HEK293T (cell line): ENCODE data around the gene RALGPS2.

Experiments used
- CTCF ChIA-PET: fragments of 350-600 bp; formaldehyde crosslinking; extraction: SDS; loops from one replicate; lab custom pipeline; 2021; ENCODE audit warnings: antibody characterized with exemption, inconsistent platforms; lab: Yijun Ruan, JAX
- POLR2A ChIA-PET: fragments of 350-600 bp; formaldehyde crosslinking; extraction: SDS; loops from one replicate; lab custom pipeline; 2020; ENCODE audit warnings: antibody characterized with exemption, inconsistent platforms; lab: Yijun Ruan, JAX
- DNase-seq: peaks from one replicate; pipeline ENCODE4 v3.0.0; 2012; ENCODE audit warnings: mixed read lengths; ENCODE audit errors: extremely low spot score
- ARNT ChIP-seq: fragments of 450-650 bp; IDR thresholded peaks from 2 replicates; pipeline ENCODE4 v1.6.1; 2017; ENCODE audit warnings: mild to moderate bottlenecking
- BHLHE40 ChIP-seq: fragments of 450-650 bp; IDR thresholded peaks from 2 replicates; pipeline ENCODE4 v1.6.1; 2016; ENCODE audit warnings: mild to moderate bottlenecking, moderate library complexity, borderline replicate concordance
- CTBP1 ChIP-seq: fragments of 450-650 bp; IDR thresholded peaks from 2 replicates; pipeline ENCODE4 v1.6.1; 2016; ENCODE audit warnings: borderline replicate concordance
- ELF4 ChIP-seq: fragments of 450-650 bp; IDR thresholded peaks from 2 replicates; pipeline ENCODE4 v1.6.1; 2017; ENCODE audit warnings: antibody characterized with exemption
- FOXA1 ChIP-seq: fragments of 450-650 bp; IDR thresholded peaks from 2 replicates; pipeline ENCODE4 v1.6.1; 2016; ENCODE audit warnings: mild to moderate bottlenecking
- FOXK2 ChIP-seq: fragments of 450-650 bp; IDR thresholded peaks from 2 replicates; pipeline ENCODE4 v1.6.1; 2016; ENCODE audit warnings: mild to moderate bottlenecking
- FOXM1 ChIP-seq: fragments of 450-650 bp; IDR thresholded peaks from 2 replicates; pipeline ENCODE4 v1.6.1; 2017; ENCODE audit warnings: mild to moderate bottlenecking, borderline replicate concordance
- HDGF ChIP-seq: fragments of 450-650 bp; IDR thresholded peaks from 2 replicates; pipeline ENCODE4 v1.6.1; 2017; ENCODE audit warnings: antibody characterized with exemption, borderline replicate concordance
- L3MBTL2 ChIP-seq: fragments of 450-650 bp; conservative IDR thresholded peaks from 2 replicates; pipeline ENCODE4 v1.6.1; 2016; ENCODE audit warnings: mild to moderate bottlenecking
- LEF1 ChIP-seq: fragments of 450-650 bp; IDR thresholded peaks from 2 replicates; pipeline ENCODE4 v1.6.1; 2017; ENCODE audit warnings: mild to moderate bottlenecking, borderline replicate concordance
- NFRKB ChIP-seq: fragments of 450-650 bp; IDR thresholded peaks from 2 replicates; pipeline ENCODE4 v1.6.1; 2016; ENCODE audit warnings: mild to moderate bottlenecking, moderate library complexity
- SP1 ChIP-seq: fragments of 450-650 bp; IDR thresholded peaks from 2 replicates; pipeline ENCODE4 v1.6.1; 2017
- SUZ12 ChIP-seq: fragments of 450-650 bp; IDR thresholded peaks from 2 replicates; pipeline ENCODE4 v1.6.1; 2016; ENCODE audit warnings: mild to moderate bottlenecking
- TARDBP ChIP-seq: fragments of 450-650 bp; IDR thresholded peaks from 2 replicates; pipeline ENCODE4 v1.6.1; 2016
- ZNF384 ChIP-seq: fragments of 450-650 bp; IDR thresholded peaks from 2 replicates; pipeline ENCODE4 v1.6.1; 2016
- TF ChIP-seq, protein P1 (sequence below): fragments of 450-650 bp; IDR thresholded peaks from 2 replicates; pipeline ENCODE4 v1.6.1; 2016

Gene RALGPS2

DNA sequence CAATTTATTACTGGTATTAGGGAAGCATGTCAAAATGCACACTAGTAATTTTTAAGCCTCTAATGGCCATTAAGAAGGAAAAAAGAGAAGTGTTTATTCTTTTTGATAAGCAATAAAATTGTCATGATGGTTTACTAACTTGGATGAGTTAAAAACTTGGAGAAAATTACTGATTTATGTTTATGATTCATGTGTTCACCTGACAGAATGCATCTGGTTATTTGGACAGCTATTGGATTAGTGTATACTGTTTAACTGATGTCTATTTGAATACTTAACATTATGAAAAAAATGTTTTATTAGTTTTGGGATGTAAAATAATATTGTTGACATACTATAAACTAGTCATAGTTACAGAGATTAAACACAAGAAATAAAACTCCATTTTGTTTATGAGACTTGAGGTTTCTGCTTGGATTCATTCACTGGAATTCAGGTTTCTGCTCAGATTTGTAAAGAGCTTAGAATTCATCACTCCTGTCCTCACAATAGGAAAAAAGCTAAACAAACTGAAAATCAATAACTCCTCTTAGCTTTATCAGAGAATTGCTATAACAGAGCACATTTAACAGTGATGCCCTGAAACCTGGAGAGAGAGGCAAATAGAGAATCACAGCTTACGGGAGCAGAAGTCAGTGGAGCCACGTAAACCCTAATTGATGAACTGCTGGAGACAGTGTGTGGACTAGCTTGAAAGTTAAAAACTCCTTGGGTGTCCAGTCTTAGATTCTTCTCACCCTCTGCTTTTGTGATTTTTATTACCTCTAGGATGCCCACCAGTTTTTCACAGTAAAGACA lies 56.7 kb downstream of the RALGPS2 start:
- ChIA-PET POLR2A (no interaction called here), CTCF (interaction anchor here (1.6 kb wide), 1 partner anchor 14 kb away, joined by 5 read pairs; no protein-coding TSS in a partner anchor)
- no peak for TF ChIP-seq NFRKB
- TF ChIP-seq, protein P1, sequence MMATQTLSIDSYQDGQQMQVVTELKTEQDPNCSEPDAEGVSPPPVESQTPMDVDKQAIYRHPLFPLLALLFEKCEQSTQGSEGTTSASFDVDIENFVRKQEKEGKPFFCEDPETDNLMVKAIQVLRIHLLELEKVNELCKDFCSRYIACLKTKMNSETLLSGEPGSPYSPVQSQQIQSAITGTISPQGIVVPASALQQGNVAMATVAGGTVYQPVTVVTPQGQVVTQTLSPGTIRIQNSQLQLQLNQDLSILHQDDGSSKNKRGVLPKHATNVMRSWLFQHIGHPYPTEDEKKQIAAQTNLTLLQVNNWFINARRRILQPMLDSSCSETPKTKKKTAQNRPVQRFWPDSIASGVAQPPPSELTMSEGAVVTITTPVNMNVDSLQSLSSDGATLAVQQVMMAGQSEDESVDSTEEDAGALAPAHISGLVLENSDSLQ, result peak; percentile 17; the same call in 1 of the 2 replicates
- TF ChIP-seq ZNF384, result no peak
- no peak for DNase-seq

DNA sequence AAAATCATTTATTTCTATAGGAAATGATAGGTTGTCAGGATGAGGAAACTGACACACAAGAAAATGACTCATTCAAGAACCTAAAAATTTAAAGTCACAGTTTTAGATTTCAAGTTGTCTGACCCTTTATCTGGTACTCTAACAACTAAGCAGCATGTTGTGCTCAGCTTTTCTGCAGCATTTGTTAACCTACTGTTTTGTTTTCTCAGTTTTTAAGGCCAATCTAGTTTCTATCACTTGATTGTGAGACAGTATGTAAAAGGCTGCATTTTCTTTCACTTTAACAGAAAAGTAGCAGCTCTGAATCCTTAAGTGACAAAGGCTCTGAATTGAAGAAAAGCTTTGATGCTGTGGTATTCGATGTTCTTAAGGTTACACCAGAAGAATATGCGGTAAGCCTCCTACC lies 59.1 kb downstream of the RALGPS2 start:
- CTCF ChIA-PET, result no interaction called here
- DNase-seq, result no peak
- TF ChIP-seq SP1 (no peak), FOXK2 (no peak), HDGF (no peak), LEF1 (no peak), TARDBP (no peak), L3MBTL2 (no peak)
- TF ChIP-seq, protein P1, result no peak

DNA sequence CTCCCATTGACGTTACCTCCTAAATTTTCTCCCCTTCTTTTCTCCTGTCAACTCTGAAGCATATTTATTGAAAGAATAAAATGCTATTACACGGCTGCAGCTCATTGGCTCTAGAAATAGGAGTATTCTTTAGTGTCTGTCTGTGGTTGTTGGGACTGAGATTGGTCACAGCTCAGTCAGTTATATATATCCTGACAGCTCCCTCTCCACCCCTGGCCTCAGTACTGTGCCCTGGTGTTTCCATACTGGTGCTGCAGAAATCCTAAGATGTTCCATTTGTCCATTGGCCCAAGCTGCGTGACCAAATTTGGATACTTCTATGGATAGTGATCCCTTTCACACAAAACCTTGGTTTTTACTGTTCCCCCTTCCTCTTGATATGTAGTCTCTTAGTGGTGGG lies 67.3 kb downstream of the RALGPS2 start:
- POLR2A ChIA-PET, result no interaction called here
- TF ChIP-seq ZNF384, result no peak
- TF ChIP-seq BHLHE40, result no peak
- TF ChIP-seq SP1, result no peak
- TF ChIP-seq FOXM1, result no peak
- TF ChIP-seq SUZ12, result no peak
- no peak for TF ChIP-seq LEF1
- no peak for TF ChIP-seq L3MBTL2
- no peak for TF ChIP-seq CTBP1
- CTCF ChIA-PET, result no interaction called here
- peak; percentile 8 for DNase-seq

More for the DNA sequence above, 59.1 kb downstream of the RALGPS2 start:
- POLR2A ChIA-PET, result no interaction called here

DNA sequence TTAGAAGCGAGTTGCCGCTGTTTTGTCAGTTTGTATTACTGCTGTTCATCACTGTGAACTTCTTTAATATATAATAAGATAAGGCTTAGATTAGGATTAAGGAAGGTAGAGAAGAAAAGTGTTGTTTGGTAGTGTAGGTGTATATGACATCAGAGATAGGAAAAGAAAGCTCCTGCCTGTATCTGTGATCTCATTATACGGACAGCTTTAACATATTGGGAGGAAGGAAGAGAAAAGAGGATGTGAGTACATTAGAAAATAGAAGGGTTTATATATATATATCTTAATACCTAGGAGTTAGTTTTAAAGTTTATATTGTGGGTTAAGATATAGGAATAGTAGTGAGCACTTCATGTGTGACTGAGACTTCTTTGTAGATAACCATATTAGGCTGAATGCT lies 71.0 kb downstream of the RALGPS2 start:
- CTCF ChIA-PET, result interaction anchor here (1.0 kb wide), 1 partner anchor 206 kb away, joined by 3 read pairs; no protein-coding TSS in a partner anchor
- POLR2A ChIA-PET, result no interaction called here
- TF ChIP-seq FOXK2 (no peak), SUZ12 (no peak)
- DNase-seq, result no peak

DNA sequence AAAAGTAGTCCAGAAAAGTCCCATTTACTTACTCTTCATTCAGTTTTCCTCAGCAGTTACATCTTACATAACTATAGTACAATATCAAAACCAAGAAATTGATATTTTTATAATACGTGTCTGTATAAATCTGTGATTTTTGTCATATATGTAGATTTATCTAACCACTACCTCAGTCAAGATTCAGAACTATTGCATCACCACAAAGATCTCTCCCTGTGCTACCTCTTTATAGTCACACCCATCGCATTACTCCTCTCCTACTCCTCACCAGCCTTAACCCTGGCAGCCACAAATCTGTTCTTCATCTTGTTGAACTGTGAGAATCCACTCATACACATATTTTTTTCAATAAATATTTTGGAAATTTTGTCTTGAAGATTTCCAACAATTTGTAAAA lies 72.5 kb downstream of the RALGPS2 start:
- ChIA-PET CTCF (no interaction called here), POLR2A (no interaction called here)
- TF ChIP-seq FOXM1 (no peak), L3MBTL2 (no peak), SUZ12 (no peak), NFRKB (no peak), ZNF384 (no peak), LEF1 (no peak), BHLHE40 (no peak), ARNT (no peak), SP1 (no peak), TARDBP (no peak), ELF4 (no peak), FOXA1 (no peak), FOXK2 (no peak), CTBP1 (no peak), HDGF (no peak)
- TF ChIP-seq, protein P1, result no peak
- DNase-seq, result no peak

DNA sequence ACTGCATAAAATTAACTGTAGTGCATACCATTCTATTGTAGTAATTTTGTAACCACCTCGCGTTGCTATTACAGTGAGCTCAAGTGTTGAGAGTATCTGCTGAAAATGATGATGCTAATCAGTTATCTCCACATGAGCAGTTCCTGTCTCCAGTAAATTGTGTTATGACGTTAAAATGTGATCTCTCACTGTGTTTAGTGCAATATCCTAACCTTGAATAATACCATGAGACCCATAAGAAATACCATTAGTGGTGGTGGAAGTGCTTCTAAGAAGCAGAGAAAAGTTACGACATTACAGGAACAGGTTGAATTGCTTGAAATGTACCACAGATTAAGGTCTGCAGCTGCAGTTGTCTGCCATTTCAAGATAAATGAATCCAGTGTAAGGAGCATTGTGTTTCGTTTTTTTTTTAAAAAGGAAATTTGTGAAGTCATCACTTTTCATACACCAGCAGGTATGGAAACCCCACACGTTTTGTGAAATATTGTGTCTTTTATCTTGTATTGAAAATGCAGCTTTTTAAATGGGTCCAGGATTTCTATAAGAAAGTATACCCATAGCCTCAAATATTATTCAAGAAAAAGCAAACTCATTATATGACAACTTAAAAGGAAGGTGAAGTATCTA lies 73.3 kb downstream of the RALGPS2 start:
- DNase-seq, result no peak
- CTCF ChIA-PET, result no interaction called here
- TF ChIP-seq NFRKB, result no peak
- TF ChIP-seq BHLHE40, result no peak
- no peak for TF ChIP-seq TARDBP
- no peak for TF ChIP-seq CTBP1
- TF ChIP-seq ZNF384, result no peak
- no peak for TF ChIP-seq FOXK2
- no peak for TF ChIP-seq L3MBTL2
- TF ChIP-seq LEF1, result no peak
- no peak for TF ChIP-seq ARNT
- POLR2A ChIA-PET, result no interaction called here

DNA sequence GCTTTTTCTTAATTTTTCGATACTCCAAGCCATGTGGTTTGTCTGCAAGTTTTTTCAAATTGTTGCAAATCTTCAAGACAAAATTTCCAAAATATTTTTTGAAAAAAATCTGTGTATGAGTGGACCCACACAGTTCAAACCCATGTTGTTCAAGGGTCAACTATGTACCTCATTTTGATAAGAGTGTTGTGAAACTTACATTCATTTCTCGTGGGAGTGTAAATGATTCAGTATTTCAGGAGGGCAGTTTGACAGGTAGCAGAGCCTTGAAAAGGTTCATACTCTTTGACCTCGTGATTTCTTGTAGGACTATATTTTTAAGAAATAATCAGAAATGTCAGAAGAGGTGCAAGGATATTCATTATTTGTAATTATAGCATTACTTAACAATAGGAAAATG lies 77.8 kb downstream of the RALGPS2 start:
- TF ChIP-seq LEF1, result no peak
- TF ChIP-seq FOXA1, result no peak
- TF ChIP-seq ZNF384, result no peak
- no peak for TF ChIP-seq L3MBTL2
- TF ChIP-seq CTBP1, result no peak
- TF ChIP-seq ELF4, result no peak
- no peak for TF ChIP-seq SUZ12
- no peak for TF ChIP-seq BHLHE40
- no peak for TF ChIP-seq FOXM1
- TF ChIP-seq TARDBP, result no peak
- no peak for TF ChIP-seq NFRKB
- TF ChIP-seq, protein P1, result no peak
- no peak for TF ChIP-seq FOXK2
- TF ChIP-seq HDGF, result no peak
- TF ChIP-seq SP1, result no peak
- ChIA-PET POLR2A (no interaction called here), CTCF (no interaction called here)
- DNase-seq, result no peak
